ENCODE results near the gene MSI2. TPM values are rescaled to one million over a fixed set of nuclear protein-coding genes. Genes with fewer than 3 reads are reported as not detected.
"Not testable (repeated sequence)": the region's sequence is repeated elsewhere in the genome, so short reads cannot be mapped to it uniquely, and the experiment has no call there.

Gene MSI2
- 3.8 TPM for polyA plus RNA-seq

GRCh38 chr17:57255776-57256681, at the start of gene MSI2:
Gene MSI2, plus strand, starts transcription at chr17:57256523. Its CDS starts 220 bp downstream, at chr17:57256743.
- Mint-ChIP-seq H3K4me1 (peaks cover 26 to 43% (median 34%) of the 10 kb centered on the region in 3 donors), H3K27ac (peak within 1 kb of the TSS; percentile 90 to 98 (median 97)), H3K36me3 (peaks cover 3% of the 10 kb centered on the region), H3K4me3 (peak within 1 kb of the TSS; percentile 91 to 98 (median 98)), H3K27me3 (no peaks in the 10 kb centered on the region), H3K9me3 (peaks cover 3 to 6% (median 4%) of the 10 kb centered on the region in 3 donors)

GRCh38 chr17:57206928-57207327, 49.4 kb upstream of the MSI2 start:
- no peak overlapping the region for H3K27ac Mint-ChIP-seq
- no peak overlapping the region for H3K4me3 Mint-ChIP-seq
- no peaks in the 10 kb centered on the region for H3K4me1 Mint-ChIP-seq
- H3K36me3 Mint-ChIP-seq: no peaks in the 10 kb centered on the region
- H3K27me3 Mint-ChIP-seq: peaks cover 2% of the 10 kb centered on the region
- H3K9me3 Mint-ChIP-seq: peaks cover 4 to 10% (median 5%) of the 10 kb centered on the region in 3 donors

GRCh38 chr17:57207396-57207795, 48.9 kb upstream of the MSI2 start:
- Mint-ChIP-seq H3K27ac (no peak overlapping the region), H3K36me3 (no peaks in the 10 kb centered on the region), H3K4me1 (no peaks in the 10 kb centered on the region), H3K4me3 (no peak overlapping the region), H3K27me3 (peaks cover 2% of the 10 kb centered on the region), H3K9me3 (peaks cover 4 to 10% (median 5%) of the 10 kb centered on the region in 3 donors)

- Mint-ChIP-seq H3K36me3 (no peaks in the 10 kb centered on the region), H3K4me3 (no peak overlapping the region), H3K27ac (no peak overlapping the region), H3K9me3 (peaks cover 4 to 10% (median 8%) of the 10 kb centered on the region in 3 donors), H3K27me3 (peaks cover 11% of the 10 kb centered on the region), H3K4me1 (no peaks in the 10 kb centered on the region)
Observed at GRCh38 chr17:57210224-57210553, 46.1 kb upstream of the MSI2 start.

- Mint-ChIP-seq H3K9me3 (peaks cover 4 to 10% (median 8%) of the 10 kb centered on the region in 3 donors), H3K27me3 (peaks cover 13% of the 10 kb centered on the region), H3K36me3 (no peaks in the 10 kb centered on the region), H3K27ac (no peak overlapping the region), H3K4me3 (no peak overlapping the region), H3K4me1 (no peaks in the 10 kb centered on the region)
Observed at GRCh38 chr17:57210972-57211411, 45.3 kb upstream of the MSI2 start.

- H3K4me1 Mint-ChIP-seq: no peaks in the 10 kb centered on the region
- H3K27ac Mint-ChIP-seq: no peak overlapping the region
- H3K9me3 Mint-ChIP-seq: peaks cover 4 to 10% (median 8%) of the 10 kb centered on the region in 3 donors
- peaks cover 13% of the 10 kb centered on the region for H3K27me3 Mint-ChIP-seq
- no peak overlapping the region for H3K4me3 Mint-ChIP-seq
- no peaks in the 10 kb centered on the region for H3K36me3 Mint-ChIP-seq
Observed at GRCh38 chr17:57211543-57211942, 44.8 kb upstream of the MSI2 start.

GRCh38 chr17:57213180-57213825, 43.0 kb upstream of the MSI2 start:
- Mint-ChIP-seq H3K36me3 (no peaks in the 10 kb centered on the region), H3K4me3 (no peak overlapping the region), H3K9me3 (peaks cover 0 to 5% (median 3%) of the 10 kb centered on the region in 3 donors), H3K27ac (no peak overlapping the region), H3K27me3 (peaks cover 14% of the 10 kb centered on the region), H3K4me1 (no peaks in the 10 kb centered on the region)

- Mint-ChIP-seq H3K36me3 (no peaks in the 10 kb centered on the region), H3K27me3 (peaks cover 14% of the 10 kb centered on the region), H3K9me3 (peaks cover 0 to 4% (median 1%) of the 10 kb centered on the region in 3 donors), H3K4me1 (no peaks in the 10 kb centered on the region), H3K4me3 (no peak overlapping the region), H3K27ac (no peak overlapping the region)
Observed at GRCh38 chr17:57215317-57215716, 41.0 kb upstream of the MSI2 start.

GRCh38 chr17:57221366-57222350, 34.7 kb upstream of the MSI2 start:
- Mint-ChIP-seq H3K9me3 (peaks cover 3 to 9% (median 6%) of the 10 kb centered on the region in 3 donors), H3K27ac (no peak overlapping the region), H3K4me1 (no peaks in the 10 kb centered on the region), H3K27me3 (peaks cover 1% of the 10 kb centered on the region), H3K4me3 (no peak overlapping the region), H3K36me3 (peaks cover 3% of the 10 kb centered on the region)

- H3K27me3 Mint-ChIP-seq, H3K36me3 Mint-ChIP-seq, H3K4me3 Mint-ChIP-seq, H3K27ac Mint-ChIP-seq, H3K4me1 Mint-ChIP-seq, H3K9me3 Mint-ChIP-seq: not testable (repeated sequence)
Observed at GRCh38 chr17:57222422-57222821, 33.9 kb upstream of the MSI2 start.

- no peaks in the 10 kb centered on the region for H3K4me1 Mint-ChIP-seq
- peaks cover 3 to 9% (median 4%) of the 10 kb centered on the region in 3 donors for H3K9me3 Mint-ChIP-seq
- peaks cover 3% of the 10 kb centered on the region for H3K36me3 Mint-ChIP-seq
- no peak overlapping the region for H3K4me3 Mint-ChIP-seq
- no peak overlapping the region for H3K27ac Mint-ChIP-seq
- H3K27me3 Mint-ChIP-seq: no peaks in the 10 kb centered on the region
Observed at GRCh38 chr17:57225127-57225526, 31.2 kb upstream of the MSI2 start.

- Mint-ChIP-seq H3K27ac (no peak overlapping the region), H3K4me1 (no peaks in the 10 kb centered on the region), H3K9me3 (peaks cover under 1 to 3% (median 3%) of the 10 kb centered on the region in 3 donors), H3K36me3 (peaks cover 2% of the 10 kb centered on the region), H3K27me3 (peaks cover 1% of the 10 kb centered on the region), H3K4me3 (no peak overlapping the region)
Observed at GRCh38 chr17:57226793-57227192, 29.5 kb upstream of the MSI2 start.

- H3K4me3 Mint-ChIP-seq: no peak overlapping the region
- peaks cover 2% of the 10 kb centered on the region for H3K36me3 Mint-ChIP-seq
- no peak overlapping the region for H3K27ac Mint-ChIP-seq
- H3K9me3 Mint-ChIP-seq: no peaks in the 10 kb centered on the region
- H3K4me1 Mint-ChIP-seq: no peaks in the 10 kb centered on the region
- H3K27me3 Mint-ChIP-seq: peaks cover 10% of the 10 kb centered on the region
Observed at GRCh38 chr17:57228911-57229310, 27.4 kb upstream of the MSI2 start.

GRCh38 chr17:57234061-57234738, 22.1 kb upstream of the MSI2 start:
- no peak overlapping the region for H3K27ac Mint-ChIP-seq
- no peaks in the 10 kb centered on the region for H3K36me3 Mint-ChIP-seq
- H3K27me3 Mint-ChIP-seq: peaks cover 16% of the 10 kb centered on the region
- no peaks in the 10 kb centered on the region for H3K4me1 Mint-ChIP-seq
- no peaks in the 10 kb centered on the region for H3K9me3 Mint-ChIP-seq
- H3K4me3 Mint-ChIP-seq: no peak overlapping the region
